Measurements from ENCODE around the gene SLC2A6.

DNA sequence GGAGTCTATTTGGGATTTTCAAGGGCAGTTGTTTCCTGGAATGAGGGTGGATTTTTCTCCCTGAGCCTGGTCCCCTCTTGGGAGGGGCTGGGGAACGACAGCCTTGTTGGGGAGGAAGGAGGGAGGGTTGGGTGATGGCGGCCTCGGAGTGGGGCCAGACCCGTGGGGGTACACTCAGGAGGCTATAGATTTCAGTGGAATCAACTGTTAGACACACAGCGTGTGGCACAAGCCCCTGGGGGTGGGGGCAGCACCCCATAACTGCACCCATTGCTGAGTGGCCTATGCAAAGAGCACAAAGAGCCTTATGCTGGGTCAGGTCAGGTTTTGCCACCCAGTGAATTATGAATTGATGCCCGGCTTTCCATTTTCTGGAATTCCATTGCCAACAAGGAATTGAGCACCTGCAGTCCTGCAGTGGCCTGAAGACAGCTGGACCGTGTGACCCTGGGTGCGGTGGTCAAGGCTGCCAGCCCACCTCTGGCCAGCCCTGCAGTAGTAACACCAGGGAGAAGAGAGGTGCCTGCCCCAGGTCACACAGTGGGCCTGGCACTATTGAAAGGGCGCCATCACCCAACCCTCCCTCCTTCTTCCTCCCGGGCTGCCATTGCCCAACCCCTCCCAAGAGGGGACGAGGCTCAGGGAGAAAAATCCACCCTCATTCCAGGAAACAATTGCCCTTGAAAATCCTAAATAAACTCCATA lies 37.5 kb upstream of the SLC2A6 start:
- TF ChIP-seq EZH2 (IDR thresholded peaks at IDR 0.05; ENCODE audit: low read length): no peak
- no peak for TF ChIP-seq CTCF (optimal IDR thresholded peaks at IDR 0.05 in 1 of 3, IDR thresholded peaks at IDR 0.05 in 1 of 3, conservative IDR thresholded peaks at IDR 0.05 in 1 of 3; ENCODE audit: extremely low read depth in 1 of 3, insufficient read depth in 2 of 3, low read length in 3 of 3)

Data from keratinocyte (primary cell).